Activated CD4-positive, alpha-beta T cell treated with anti-CD3 and anti-CD28 coated beads for 48 hours (primary cell): ENCODE results near the gene IVNS1ABP.
"Not testable (repeated sequence)": the region's sequence is repeated elsewhere in the genome, so short reads cannot be mapped to it uniquely, and the experiment has no call there.

Source experiments
- DNase-seq: peaks from one replicate; pipeline ENCODE4 v3.0.0-alpha.2; 2020

Gene IVNS1ABP

DNA sequence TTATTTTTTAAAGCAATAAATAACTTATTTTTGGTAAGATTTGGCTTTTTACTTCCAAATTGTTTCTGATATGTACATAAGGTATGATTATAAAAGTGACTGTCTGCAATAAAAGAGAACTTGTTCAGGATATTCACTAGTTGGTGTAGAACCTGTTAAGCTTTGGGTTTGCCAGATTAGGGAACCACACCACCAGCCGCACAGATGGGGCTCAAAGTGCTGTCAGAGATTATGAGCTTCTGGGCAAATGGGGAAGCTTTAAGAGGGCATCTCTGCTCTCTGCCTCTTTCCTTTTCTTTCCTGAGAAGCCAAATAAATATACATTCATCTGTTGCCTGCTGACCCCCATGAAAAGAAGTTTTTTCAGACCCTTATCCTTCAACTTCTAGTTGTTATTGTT lies 25.4 kb downstream of the IVNS1ABP start:
- DNase-seq = no peak

DNA sequence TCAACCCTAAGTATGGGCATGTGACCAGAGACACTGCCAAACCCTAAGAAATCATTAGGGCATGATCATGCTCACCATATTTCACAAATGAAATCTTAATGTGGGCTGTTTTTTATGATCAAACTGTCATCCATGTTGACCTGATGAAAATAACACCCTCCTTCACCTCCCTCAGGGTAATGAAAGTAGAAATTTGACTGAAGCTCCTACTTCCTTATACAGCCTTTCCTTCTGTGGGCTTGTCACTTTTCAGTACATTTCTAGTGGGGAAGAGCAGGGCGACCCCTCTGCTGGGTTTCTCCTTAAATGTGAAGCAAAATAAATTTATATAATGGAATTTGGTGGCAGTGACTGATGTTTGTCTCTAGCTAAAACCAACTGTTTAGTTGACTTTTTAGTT lies 25.9 kb downstream of the IVNS1ABP start:
- DNase-seq = no peak

DNA sequence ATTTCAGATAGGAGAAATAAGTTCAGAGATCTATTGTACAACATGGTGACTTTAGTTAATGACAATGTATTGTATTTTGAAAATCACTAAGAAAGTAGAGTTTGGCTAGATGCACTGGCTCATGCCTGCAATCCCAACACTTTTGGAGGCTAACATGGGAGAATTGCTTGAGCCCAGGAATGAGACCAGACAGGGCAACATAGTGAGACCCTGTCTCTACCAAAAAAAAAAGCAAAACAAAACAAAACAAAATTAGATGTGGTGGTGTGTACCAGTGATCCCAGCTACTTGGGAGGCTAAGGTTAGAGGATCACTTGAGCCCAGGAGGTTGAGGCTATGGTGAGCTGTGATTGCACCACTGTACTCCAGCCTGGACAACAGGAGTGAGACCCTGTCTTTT lies 27.2 kb downstream of the IVNS1ABP start:
- no peak for DNase-seq

DNA sequence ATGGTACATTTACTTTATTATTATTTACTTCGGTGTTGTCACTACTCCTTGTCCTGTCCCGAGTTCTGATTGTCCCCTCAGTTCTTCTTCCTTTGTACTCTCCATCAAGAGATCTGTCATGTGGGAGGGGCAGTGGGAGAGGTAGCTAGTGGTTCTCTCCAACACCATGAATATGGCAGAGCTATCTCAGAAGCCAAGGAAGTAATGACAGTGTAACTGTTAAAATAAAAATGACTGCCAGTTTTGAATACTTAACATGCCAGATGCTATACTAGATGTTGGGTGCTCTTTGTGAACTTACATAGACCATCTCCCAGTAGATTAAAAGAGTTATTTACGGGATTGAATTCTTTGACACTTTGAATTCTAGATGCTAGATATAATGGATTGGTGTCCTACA lies 28.6 kb downstream of the IVNS1ABP start:
- DNase-seq = no peak

DNA sequence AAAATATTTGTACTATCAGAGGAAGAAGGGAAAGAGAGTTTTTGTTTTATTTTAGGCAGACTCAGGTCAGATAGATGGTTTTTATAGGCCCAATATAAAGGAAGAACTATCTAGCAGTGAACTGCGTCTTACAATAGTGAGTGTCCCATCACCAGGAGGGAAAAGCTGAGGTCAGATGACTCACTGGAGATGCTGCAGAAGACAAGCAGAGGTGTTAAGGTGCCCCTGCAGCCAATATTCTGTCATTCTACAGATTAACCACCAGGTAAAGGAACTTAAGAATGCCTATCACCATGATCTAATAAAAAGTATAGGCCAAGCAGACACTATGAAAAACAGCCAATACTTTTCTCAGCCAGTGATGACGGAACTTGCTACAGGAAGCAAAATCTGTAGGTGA lies 29.6 kb downstream of the IVNS1ABP start:
- DNase-seq = no peak

DNA sequence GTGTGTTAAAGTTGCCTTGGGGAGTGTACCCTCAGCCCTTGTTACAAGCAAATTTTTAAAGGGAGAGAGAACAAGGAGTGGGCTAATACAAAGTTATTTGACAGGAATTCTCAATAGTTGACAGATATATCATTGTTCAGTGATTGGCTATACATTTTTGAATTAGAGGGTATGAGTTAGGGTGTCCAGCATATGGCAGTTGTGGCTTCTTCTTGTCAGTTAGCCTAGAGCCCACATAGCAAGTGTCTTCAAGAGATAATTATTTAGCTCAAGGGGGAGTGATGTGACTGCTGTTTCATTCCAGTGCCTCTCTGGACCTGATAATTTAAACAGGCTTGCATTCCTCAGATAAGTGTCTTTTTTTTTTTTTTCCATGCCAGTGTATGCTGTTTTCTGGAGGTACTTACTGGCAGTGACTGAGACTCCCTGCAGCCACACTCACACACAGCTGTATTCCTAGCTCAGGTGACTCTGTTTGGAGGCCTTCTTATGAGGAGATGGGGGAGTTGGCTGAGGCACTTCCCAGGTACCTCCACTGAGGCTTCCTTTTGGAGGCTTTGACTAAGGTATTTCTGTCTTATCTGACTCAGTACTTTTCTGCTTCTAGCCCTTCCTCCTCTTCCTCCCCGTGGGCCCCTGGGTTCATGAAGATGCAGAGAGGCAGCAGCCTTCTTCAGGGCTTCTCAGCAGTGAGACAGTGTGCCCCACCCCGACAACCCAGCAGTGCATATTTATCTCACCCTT lies 32.3 kb downstream of the IVNS1ABP start:
- DNase-seq = peak; percentile 17

- no peak for DNase-seq
These were observed 32.9 kb downstream of the IVNS1ABP start for GRCh38 chr1:185284116-185284515.

GRCh38 chr1:185281245-185281644 lies 35.8 kb downstream of the IVNS1ABP start:
- DNase-seq = no peak

DNA sequence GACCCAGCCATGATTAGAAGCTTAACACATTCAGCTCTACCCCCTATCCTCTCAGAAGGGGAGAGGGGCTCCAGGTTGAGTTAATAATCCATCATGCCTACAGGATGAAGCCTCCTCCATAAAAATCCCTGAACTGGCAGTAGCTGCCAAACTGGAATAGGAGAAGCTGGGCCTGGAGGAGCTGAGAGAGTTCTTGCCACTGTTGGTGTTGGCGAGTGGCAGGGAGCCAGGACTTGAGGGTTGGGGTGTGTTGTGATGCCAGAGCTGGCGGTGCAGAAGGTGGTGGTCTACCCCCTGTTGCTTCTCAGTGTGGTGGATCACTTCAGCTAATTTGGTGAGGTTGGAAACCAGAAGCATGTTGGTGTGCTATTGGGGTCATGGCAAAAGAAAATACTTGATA lies 36.5 kb downstream of the IVNS1ABP start:
- DNase-seq = no peak

DNA sequence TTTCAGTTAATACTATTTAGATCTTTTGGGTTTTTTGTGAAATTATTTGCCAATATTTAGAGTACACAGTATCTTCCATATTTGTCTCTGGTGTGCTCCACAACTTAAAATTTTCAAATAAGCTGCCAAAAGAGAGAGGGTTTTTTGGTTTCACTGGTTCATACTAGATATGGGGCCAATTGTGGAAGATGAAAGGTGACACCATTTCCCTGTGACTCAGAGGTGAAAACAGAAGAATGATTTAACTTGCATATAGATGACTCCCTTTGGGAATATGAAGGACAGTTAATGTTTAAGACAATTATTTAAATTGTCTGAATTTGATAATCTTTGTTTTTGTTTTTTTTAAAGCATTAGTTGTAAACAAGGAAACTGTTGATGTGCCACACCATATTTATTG lies 37.5 kb downstream of the IVNS1ABP start:
- DNase-seq = no peak

- DNase-seq = no peak
These were observed 45.1 kb downstream of the IVNS1ABP start for GRCh38 chr1:185271921-185272320.

DNA sequence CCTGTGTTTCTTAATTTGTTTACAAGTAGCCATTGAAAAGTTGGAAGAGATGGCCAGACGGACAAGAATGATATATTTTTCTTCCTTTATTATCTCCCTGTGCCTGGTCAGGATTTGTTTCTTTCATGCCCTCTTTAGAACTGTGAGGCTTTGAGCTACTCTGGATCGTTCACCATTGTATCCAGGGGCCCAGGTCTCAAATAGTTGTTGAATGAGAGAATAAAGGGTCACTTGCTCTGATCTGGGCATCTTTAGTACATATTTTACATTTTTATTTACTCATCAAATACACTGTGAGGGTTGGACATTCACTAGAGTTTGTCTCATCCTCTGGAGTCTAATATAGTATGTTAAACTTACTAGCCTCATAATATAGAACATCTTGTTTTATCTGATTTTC lies 48.7 kb downstream of the IVNS1ABP start:
- no peak for DNase-seq

DNA sequence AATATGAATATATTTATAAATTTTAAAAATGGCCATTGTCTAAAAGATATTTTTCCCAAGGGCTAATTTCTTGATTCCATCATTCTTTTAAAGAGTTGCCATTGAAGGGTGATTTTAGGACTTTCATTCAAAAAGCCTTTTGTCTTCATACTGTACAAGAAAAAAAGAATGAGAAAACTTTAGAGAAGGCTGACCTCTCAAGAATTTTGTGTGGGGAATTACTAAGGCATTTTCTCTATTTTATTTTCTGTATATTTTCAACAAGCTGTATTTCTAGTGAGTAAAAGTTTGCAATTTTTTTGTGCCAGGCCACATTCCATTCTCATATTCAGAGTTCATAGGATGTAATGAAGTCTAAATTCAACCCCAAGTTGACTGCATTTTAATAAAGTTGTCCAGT lies 49.3 kb downstream of the IVNS1ABP start:
- no peak for DNase-seq

- DNase-seq = no peak
These were observed 49.7 kb downstream of the IVNS1ABP start for GRCh38 chr1:185267301-185267700.

- DNase-seq = no peak
These were observed 51.7 kb downstream of the IVNS1ABP start for GRCh38 chr1:185265314-185265713.

- DNase-seq = no peak
These were observed 53.3 kb downstream of the IVNS1ABP start for GRCh38 chr1:185263780-185264179.

- DNase-seq = no peak
These were observed 53.8 kb downstream of the IVNS1ABP start for GRCh38 chr1:185263292-185263691.

DNA sequence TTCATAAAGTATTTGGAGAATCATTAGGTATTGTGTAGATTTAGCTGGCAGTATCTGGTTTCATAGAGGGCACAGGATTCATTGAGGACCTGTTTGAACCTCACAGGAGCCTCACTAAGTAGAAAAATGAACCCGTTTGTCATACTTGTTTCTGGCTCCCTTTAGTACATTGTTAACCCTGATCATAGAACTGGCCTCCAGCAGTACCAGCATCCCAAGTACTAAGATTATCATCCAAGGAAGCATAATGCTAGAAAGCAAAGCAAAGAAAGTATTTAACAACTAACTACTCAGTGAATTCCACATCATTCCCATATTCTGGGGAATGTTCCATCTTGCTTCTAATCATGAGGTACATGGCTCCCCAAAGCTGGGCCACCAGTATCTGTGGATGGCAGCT lies 54.9 kb downstream of the IVNS1ABP start:
- DNase-seq = no peak

GRCh38 chr1:185260611-185261010 lies 56.4 kb downstream of the IVNS1ABP start:
- no peak for DNase-seq

- no peak for DNase-seq
These were observed 58.4 kb downstream of the IVNS1ABP start for GRCh38 chr1:185258676-185259075.

- DNase-seq = no peak
These were observed 59.2 kb downstream of the IVNS1ABP start for GRCh38 chr1:185257950-185258208.

- DNase-seq = not testable (repeated sequence)
These were observed 59.7 kb downstream of the IVNS1ABP start for GRCh38 chr1:185257116-185257949.

GRCh38 chr1:185255595-185255994 lies 61.4 kb downstream of the IVNS1ABP start:
- DNase-seq = not testable (repeated sequence)

- DNase-seq = not testable (repeated sequence)
These were observed 64.6 kb downstream of the IVNS1ABP start for GRCh38 chr1:185252404-185252803.

DNA sequence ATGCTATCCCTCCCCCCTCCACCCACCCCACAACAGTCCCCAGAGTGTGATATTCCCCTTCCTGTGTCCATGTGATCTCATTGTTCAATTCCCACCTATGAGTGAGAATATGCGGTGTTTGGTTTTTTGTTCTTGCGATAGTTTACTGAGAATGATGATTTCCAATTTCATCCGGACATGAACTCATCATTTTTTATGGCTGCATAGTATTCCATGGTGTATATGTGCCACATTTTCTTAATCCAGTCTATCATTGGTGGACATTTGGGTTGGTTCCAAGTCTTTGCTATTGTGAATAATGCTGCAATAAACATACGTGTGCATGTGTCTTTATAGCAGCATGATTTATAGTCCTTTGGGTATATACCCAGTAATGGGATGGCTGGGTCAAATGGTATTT lies 65.1 kb downstream of the IVNS1ABP start:
- not testable (repeated sequence) for DNase-seq
